ENCODE data around the gene ADGRD2. TPM values are rescaled to one million over a fixed set of nuclear protein-coding genes. Genes with fewer than 3 reads are reported as not detected.

ADGRD2 gene
- total and polyA plus RNA-seq, 8 donors, result 0.10 to 0.22 (median 0.16) TPM; not detected in 3

GRCh38 chr9:124470306-124470705, 20.1 kb downstream of the ADGRD2 start:
- no peak for TF ChIP-seq CTCF (IDR thresholded peaks at IDR 0.05)
- H3K4me1 ChIP-seq, result no peaks in the 10 kb centered on the region
- H3K36me3 ChIP-seq, result no peaks in the 10 kb centered on the region
- peaks cover 0 to 42% of the 10 kb centered on the region in 2 donors for H3K27me3 ChIP-seq
- no peaks in the 10 kb centered on the region for H3K9me3 ChIP-seq
- H3K27ac ChIP-seq, result no peak overlapping the region
- no peak overlapping the region for H3K4me3 ChIP-seq
- ATAC-seq, result no peak
- intact Hi-C loops (cut with DNase I), result no loop called here
- DNase-seq, result peak in 1 of 4 donors; percentile 64

GRCh38 chr9:124470726-124471125, 20.5 kb downstream of the ADGRD2 start:
- Histone ChIP-seq H3K36me3 (no peaks in the 10 kb centered on the region), H3K9me3 (no peaks in the 10 kb centered on the region), H3K27ac (no peak overlapping the region), H3K4me1 (peaks cover 0 to 3% of the 10 kb centered on the region in 2 donors), H3K27me3 (peaks cover 0 to 43% of the 10 kb centered on the region in 2 donors), H3K4me3 (no peak overlapping the region)
- no peak for ATAC-seq
- peak in 1 of 4 donors; percentile 39 for DNase-seq
- intact Hi-C loops (cut with DNase I), result no loop called here
- no peak for TF ChIP-seq CTCF (IDR thresholded peaks at IDR 0.05)

GRCh38 chr9:124471761-124472160, 21.5 kb downstream of the ADGRD2 start:
- Histone ChIP-seq H3K4me1 (peaks cover 0 to 9% of the 10 kb centered on the region in 2 donors), H3K27me3 (peaks cover 2 to 43% of the 10 kb centered on the region in 2 donors), H3K27ac (no peak overlapping the region), H3K4me3 (no peak overlapping the region), H3K9me3 (no peaks in the 10 kb centered on the region), H3K36me3 (no peaks in the 10 kb centered on the region)
- ATAC-seq (no peak), DNase-seq (peak in 1 of 4 donors; percentile 71)
- intact Hi-C loops (cut with DNase I), result no loop called here
- no peak for TF ChIP-seq CTCF (IDR thresholded peaks at IDR 0.05)

- DNase-seq, result peak in 1 of 4 donors; percentile 63
These were observed 22.5 kb downstream of the ADGRD2 start for GRCh38 chr9:124472770-124473169.

DNA sequence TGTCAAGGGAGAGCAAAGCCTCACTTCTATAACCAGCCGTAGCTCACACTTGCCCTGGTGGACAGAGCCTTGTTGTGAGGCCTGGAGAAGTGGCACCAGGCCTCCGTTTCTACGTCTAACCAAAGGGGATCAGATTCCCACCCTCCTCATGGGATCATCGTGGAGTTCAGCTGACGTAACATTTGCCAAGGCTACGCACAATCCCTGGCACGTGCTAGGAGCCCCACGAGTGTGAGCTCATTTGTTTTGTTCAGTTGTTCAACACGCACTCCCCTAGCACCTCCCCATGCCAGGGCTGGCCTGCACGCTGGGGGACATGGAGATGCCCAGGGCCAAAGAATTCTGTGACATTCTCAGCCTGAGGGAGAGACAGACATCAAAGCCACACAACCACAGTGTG, 23.1 kb downstream of the ADGRD2 start:
- H3K27ac ChIP-seq, result no peak overlapping the region
- DNase-seq, result peak in 1 of 4 donors; percentile 58
- H3K4me1 ChIP-seq, result peaks cover 0 to 18% of the 10 kb centered on the region in 2 donors
- no peaks in the 10 kb centered on the region for H3K36me3 ChIP-seq
- intact Hi-C loops (cut with DNase I), result no loop called here
- peaks cover 16 to 56% of the 10 kb centered on the region in 2 donors for H3K27me3 ChIP-seq
- H3K9me3 ChIP-seq, result no peaks in the 10 kb centered on the region
- no peak for TF ChIP-seq CTCF (IDR thresholded peaks at IDR 0.05)
- no peak overlapping the region for H3K4me3 ChIP-seq
- no peak for ATAC-seq

More at GRCh38 chr9:124472770-124473169, 22.5 kb downstream of the ADGRD2 start:
- Histone ChIP-seq H3K9me3 (no peaks in the 10 kb centered on the region), H3K36me3 (no peaks in the 10 kb centered on the region), H3K27ac (no peak overlapping the region), H3K4me1 (peaks cover 0 to 14% of the 10 kb centered on the region in 2 donors), H3K27me3 (peaks cover 11 to 51% of the 10 kb centered on the region in 2 donors), H3K4me3 (no peak overlapping the region)
- TF ChIP-seq CTCF (IDR thresholded peaks at IDR 0.05), result no peak
- intact Hi-C loops (cut with DNase I), result no loop called here
- no peak for ATAC-seq
